Measurements from ENCODE around the gene ANKRD40CL. TPM values are rescaled to one million over a fixed set of nuclear protein-coding genes. Genes with fewer than 3 reads are reported as not detected.

The ANKRD40CL gene, protein sequence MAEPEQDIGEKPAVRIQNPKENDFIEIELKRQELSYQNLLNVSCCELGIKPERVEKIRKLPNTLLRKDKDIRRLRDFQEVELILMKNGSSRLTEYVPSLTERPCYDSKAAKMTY
- not detected in 2 replicates for total RNA-seq

GRCh38 chr17:50767446-50767845, at the start of gene ANKRD40CL:
ANKRD40CL (minus strand) TSS chr17:50767518; CDS start chr17:50766913, 605 bp downstream.

GRCh38 chr17:50719144-50719923, 48.0 kb downstream of the ANKRD40CL start, which contains the start of gene LUC7L3:
LUC7L3 (plus strand) TSS chr17:50719603; CDS start chr17:50719733, 130 bp downstream.

Other genes starting within 250 kb of the ANKRD40CL start
- gene EPN3, start 234.8 kb downstream of the ANKRD40CL start, total RNA-seq = 0.23 and 0.51 TPM in 2 replicates
- 71.4 and 89.9 TPM in 2 replicates for gene SPATA20, start 220.3 kb downstream of the ANKRD40CL start, total RNA-seq
- 0.60 and 0.82 TPM in 2 replicates for gene CACNA1G, start 206.8 kb downstream of the ANKRD40CL start, total RNA-seq
- 3.8 and 13.9 TPM in 2 replicates for gene ABCC3, start 132.6 kb downstream of the ANKRD40CL start, total RNA-seq
- 22.2 and 23.3 TPM in 2 replicates for gene ANKRD40, start 59.6 kb downstream of the ANKRD40CL start, total RNA-seq
- gene LUC7L3, start 47.9 kb downstream of the ANKRD40CL start, total RNA-seq = 15.6 and 21.0 TPM in 2 replicates
- 0.09 TPM in 1 of 2 replicates, not detected in the other for gene WFIKKN2, start 68.1 kb upstream of the ANKRD40CL start, total RNA-seq
- 11.0 and 15.9 TPM in 2 replicates for gene TOB1, start 98.8 kb upstream of the ANKRD40CL start, total RNA-seq

Data from pericardium fibroblast (primary cell).